DMS153 treated with DMSO at 0.1 percent for 48 hours (cell line): Measurements from ENCODE around the gene SWAP70.
"Not testable (repeated sequence)": the region's sequence is repeated elsewhere in the genome, so short reads cannot be mapped to it uniquely, and the experiment has no call there.

Experiments used
- DNase-seq: peaks from one replicate; lab custom pipeline; 2025; ENCODE audit not compliant: unreplicated experiment; lab: John Stamatoyannopoulos, UW

SWAP70 gene

DNA sequence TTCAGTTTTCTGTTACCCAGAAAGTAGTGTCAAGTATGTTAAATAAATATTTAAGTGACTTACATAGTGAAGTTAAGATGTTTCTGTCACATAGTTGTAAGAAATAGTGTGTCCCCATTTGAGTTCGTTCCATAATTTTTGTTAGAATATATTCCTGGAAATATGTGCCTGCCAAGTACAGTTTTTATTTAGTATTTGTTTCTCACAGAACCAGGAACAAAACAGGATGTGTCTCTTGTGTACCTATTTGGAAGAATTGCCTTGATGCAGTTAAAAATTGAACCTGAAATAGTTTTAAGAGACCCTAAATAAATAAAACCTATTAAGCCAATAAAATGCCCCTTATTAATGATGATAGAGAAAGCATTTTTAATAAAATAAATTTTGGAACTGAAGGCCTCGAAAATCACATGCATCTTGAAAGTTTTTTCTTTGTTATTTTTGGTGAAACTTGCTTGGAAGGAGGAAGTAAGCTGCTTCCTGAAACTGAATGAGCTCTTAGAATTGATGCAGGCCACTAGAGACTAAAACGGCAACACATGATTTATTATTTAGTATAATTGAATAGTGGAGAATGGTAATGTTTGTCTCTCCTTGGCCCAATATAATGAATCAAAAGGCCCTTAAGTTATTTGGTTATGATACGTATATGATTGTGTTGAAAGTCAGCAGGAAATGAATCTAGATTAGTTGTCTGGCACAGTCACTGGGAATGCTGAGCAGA, 55.9 kb downstream of the SWAP70 start:
- peak; percentile 7 for DNase-seq

DNA sequence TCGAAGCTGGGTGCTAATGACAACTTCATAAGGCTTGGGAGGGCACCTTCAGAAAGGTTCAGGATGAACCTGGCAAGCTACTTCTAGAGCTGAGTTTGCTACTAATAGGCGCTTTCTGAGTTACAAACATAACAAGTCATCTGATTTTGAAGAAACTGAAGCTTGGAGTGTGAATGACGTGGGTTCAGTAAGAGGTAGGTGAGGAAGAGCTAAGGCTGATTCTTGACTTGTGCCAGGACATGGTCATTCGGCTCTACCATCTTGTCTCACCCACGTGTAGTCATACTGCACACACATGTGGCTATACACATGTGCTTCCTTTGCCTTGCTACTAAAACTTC, 56.4 kb downstream of the SWAP70 start:
- DNase-seq, result no peak

DNA sequence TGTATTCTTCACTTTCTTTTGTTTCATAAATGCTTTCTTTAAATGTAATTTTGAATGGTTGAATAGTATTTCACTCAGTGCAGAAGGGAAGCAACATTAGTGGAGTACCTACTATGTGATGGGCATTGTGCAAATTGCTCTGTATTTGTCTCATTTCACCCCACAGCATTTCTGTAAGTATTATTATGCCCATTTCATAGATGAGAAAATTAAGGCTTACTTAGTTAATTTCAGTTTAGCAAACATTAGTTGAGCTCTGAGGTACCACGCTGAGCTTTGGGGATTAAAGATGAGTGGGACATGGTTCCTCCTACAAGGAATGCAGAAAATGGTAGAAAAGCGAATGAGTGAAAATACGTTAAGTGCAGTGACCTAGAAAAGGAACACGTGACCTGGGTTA, 58.1 kb downstream of the SWAP70 start:
- no peak for DNase-seq

DNA sequence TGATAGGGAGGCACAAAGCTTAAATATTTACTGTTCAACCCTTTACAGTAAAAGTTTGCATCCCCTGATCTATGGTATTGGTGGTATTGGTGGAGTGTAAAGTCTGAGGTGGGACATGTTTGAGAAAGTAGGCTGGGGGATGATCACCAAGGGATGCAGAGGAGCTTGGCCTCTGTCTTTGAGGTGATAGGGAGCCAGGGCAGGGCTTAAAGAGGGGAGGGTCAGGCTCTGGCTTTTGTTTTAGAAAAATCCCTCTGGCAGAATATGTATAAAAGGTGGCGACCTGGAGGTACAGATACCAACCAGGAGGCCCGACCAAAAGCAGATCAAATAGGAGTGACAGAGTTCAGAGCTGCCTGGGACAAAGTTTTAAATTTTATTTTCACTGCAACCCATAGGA, 59.0 kb downstream of the SWAP70 start:
- DNase-seq, result no peak

DNA sequence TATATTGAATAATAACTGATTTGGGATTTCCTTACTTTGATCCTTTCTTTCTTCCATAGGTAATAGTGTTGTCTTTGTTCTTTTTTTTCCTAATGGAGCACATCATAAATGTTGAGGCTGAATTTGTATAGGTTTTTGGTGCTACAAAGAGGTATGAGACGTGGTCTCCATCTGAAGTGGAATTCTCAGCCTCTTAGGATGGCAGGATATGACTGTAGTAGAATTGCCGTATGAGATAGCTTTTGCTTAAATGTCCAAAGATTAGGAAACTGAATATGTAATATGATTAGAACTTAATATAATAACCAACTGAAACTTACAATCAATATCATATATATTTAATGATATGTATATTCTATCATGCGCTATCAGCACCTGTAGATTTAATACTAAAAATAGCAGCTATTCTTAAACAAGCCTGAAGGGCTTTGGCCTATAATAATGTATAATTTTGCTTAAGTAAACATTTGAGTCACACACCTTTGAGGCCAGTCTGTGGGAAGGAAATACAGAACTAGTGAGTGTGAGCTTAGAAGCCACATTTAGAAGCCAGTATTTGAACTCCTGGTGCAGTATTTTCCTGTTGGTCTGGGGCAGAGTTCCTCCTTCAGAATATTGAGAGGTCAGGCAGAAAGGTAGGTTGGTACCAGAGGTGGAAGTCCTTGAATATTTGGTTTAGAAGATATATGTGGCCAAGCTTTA, 62.6 kb downstream of the SWAP70 start:
- peak; percentile 30 for DNase-seq

DNA sequence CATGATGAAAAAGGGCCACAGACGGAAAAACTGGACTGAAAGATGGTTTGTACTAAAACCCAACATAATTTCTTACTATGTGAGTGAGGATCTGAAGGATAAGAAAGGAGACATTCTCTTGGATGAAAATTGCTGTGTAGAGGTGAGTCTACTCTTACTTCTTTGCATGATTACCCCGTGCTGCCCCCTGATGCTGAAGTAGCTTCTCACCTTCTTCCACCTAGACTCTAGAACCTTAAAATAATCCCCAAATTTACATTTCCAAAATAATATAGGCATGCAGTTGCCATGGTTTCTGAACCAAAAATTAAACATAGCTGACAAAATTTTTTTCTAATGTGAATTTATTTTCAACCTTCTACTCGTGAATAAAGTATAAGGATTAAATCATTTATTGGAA, 64.2 kb downstream of the SWAP70 start:
- no peak for DNase-seq

DNA sequence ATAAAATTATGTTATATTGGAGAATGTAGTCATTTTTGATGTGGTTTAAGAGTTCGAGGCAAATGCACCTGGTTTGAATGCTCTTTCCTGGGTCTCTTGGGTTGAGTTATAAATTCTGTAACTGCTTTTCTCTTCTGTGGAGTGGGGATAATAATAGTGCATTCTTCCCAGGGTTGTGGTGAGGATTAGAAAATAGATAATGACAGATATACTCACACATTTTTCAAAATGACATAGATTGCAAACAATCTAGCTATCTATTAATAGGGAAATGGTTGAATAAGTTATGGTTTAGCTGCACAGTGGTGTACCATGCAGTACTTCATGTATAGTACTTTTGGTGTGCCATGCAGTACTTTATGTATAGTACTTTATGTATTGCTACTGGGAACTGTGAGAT, 67.4 kb downstream of the SWAP70 start:
- DNase-seq, result no peak

DNA sequence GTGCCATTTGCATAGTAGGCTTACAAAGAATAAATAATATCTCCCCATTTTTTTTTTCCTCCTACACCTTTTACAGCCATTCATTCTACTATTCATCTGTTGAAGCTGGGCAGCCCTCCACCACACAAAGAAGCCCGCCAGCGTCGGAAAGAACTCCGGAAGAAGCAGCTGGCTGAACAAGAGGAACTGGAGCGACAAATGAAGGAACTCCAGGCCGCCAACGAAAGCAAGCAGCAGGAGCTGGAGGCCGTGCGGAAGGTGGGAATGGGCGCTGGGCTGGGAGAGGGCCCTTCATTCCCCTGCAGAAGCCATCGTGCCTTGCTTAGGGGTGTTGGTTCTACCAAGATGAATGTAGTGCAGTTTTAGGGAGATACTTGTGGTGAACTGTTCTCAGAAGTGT, 68.6 kb downstream of the SWAP70 start:
- DNase-seq, result no peak

DNA sequence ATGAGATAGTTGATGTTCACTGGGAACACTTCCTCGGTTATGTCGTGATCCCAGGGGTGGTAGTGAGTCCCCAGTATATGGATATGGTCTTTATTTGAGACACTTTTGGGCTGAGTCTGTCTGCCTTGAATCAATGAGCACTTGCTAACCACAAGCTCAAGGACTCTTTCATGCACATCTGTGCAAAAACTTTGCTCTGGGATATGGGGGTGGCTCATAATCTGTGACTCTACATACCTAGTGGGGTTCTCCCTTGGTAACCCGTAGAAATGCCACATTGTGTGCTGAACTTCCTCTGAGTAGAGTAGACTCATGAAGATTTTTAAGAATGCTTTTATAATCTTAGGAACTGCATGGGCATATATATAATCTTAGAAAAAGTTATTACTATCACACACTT, 69.3 kb downstream of the SWAP70 start:
- no peak for DNase-seq

DNA sequence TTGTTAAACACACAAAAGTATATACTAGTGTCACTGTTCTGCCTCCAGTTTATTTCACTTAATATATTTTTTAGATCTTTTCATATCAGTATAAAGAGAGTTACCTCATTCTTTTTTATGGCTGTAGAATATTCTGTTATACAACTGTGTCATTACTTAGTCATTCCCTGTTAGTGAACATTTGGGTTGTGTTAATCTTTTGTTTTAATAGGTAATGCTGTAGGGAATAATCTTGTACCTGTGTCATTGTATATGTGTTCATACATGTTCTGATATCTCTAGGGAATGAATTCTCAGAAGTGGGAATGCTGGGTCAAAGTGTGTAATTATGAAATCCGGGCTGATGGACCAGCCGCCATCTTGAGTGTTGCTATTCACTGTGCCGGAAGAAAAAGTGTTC, 71.4 kb downstream of the SWAP70 start:
- DNase-seq, result no peak

DNA sequence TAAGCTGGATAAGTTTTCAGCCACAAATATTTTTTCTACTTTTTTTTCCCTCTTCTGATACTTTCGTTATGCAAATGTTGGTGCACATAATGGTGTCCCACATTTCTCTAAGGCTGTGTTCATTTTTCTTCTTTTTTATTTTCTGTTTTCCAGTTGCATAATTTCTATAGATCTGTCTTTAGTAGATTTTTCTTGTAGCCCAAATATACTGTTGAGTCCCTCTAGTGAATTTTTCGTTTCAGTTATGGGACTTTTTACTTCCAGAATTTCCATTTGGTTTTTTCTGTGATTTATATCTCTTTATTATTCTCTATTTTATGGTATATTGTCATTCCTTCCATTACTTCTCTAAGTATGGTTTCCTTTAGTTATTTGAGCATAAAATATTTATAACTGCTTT, 72.0 kb downstream of the SWAP70 start:
- no peak for DNase-seq

DNA sequence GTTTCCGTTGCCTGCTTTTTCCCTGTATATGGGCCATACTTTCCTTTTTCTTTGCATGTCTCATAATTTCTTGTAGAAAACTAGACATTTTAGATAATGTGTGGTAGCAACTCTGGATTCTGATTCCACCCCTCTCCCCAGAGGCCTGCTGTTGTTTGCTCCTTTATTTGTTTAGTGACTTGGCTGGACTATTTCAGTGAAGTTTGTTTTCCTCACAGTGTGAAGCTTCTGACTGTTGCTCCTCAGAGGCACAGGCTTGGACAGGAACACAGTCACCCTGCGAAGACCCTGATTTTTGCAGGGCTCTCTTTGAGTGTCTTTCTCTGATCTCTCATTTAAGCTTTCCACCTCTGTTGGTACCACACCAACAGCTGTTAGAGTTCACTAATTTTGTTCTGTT, 72.5 kb downstream of the SWAP70 start:
- DNase-seq, result no peak

DNA sequence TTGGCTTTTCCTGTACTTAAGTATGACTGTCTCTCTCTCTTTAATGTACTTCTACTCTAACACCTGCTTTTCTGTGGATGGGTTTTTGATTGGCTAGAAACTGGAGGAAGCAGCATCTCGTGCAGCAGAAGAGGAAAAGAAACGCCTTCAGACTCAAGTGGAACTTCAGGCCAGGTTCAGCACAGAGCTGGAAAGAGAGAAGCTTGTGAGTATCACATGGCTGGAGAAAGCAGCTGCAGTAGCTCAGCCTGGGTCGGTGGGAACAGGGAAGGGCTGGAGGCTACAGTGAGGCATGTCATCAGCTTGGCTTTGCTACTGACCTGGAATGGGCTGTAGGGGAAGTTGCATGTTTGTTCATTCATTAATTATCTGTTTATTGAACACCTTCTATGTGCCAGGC, 74.2 kb downstream of the SWAP70 start:
- no peak for DNase-seq

DNA sequence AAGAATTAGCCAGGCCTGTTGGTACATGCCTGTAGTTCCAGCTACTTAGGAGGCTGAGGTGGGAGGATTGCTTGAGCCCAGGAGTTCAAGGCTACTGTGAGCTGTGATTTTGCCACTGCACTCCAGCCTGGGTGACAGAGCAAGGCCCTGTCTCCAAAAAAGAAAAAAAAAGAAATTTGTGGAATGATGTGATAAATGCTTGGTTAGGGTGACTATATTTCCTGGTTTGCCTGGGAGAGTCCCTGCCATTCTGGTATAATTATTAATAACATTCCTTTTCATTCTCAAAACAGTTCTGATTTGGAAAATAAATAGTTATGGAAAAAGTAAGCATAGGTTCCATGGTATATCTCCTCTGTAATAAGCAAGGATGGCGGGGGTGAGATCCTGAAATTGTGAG, 74.8 kb downstream of the SWAP70 start:
- DNase-seq, result no peak

DNA sequence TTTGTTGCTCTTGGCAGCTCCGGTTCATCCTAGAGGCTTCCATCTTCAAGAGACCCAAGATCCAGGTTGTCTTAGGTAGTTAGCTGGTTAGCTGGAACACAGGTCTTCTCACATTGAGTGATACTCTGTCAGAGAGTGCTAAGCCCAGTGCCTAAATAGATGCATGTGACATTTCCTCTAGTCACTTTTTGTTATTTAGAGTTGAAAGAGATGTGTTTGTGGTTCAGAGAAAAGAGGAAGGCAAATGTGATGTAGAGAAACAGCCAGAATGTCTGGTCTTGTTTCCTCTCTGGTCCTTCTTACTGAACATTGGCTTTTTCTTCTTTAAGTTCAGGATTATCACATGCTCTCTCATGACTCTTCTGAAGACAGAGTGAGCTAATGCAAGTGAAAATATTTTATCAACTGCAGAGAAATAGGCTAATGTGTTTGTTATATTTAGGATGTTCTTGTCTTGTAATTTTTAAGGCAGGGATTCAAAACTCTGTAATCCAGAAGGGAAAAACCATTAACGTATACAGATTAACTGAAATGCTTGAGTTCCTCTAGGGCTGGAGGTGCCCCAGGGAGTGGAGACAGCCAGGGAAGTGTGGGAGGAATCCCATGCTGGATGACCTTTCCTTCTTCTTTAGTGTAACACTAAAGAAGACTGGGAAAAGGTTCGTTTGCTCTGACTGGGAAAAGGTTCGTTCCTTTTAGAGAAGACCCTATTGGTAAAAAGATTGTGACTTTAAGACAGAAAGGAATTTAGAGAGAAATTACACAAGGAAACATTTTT, 75.4 kb downstream of the SWAP70 start:
- no peak for DNase-seq

DNA sequence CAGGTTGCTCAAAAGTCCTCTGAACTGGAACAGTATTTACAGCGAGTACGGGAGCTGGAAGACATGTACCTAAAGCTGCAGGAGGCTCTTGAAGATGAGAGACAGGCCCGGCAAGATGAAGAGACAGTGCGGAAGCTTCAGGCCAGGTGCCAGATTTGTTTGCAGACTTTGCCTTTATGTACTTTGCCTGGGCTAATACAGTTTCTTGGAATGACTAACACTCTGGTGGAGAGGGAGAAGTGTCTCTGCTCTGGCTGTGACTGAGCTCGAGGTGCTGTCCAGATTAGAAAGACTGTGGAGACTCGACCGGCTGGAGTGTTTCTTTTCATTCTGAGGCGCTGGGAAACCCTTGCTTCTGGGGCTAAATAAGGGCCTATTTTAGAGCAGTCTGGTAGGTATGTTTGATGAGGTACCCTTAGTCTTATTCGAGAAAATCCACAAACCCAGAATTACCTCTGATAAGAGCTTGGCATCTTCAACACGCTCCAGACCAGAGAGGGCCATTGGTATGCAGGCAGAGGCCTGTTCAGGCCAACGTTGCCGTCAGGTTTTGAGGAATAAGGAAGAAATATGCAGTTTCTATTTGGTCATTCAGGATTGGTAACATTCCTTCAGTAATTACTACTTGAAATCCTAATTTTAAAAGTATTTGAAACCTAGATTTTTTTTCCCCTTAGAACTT, 76.5 kb downstream of the SWAP70 start:
- DNase-seq, result no peak

DNA sequence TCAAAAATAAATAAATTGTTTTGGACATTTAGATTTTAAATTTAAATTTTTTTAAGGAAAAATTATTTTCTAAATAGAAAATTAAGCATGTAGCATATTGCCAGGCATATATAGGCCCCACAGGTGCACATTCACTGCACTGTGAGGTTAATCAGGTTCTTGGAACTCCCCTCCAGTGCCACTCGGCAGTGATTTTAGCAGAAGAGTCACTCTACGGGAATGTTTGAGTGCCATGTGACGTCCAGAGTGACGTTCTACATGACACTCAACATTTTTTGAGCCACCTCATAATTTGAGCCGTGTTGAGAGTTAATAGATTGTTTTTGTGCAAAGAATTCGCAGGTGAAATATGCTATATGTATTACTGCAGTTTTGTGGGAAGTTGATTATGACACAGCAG, 77.4 kb downstream of the SWAP70 start:
- DNase-seq, result no peak

DNA sequence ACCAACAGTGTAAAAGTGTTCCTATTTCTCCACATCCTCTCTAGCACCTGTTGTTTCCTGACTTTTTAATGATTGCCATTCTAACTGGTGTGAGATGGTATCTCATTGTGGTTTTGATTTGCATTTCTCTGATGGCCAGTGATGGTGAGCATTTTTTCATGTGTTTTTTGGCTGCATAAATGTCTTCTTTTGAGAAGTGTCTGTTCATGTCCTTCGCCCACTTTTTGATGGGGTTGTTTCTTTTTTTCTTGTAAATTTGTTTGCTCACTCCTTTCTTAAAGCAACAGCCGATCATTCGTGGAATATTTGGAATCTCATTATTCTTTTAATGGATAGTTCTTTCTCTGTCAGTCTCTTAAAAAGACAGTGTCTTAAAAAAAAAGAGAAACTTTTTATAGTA, 79.6 kb downstream of the SWAP70 start:
- DNase-seq, result not testable (repeated sequence)

DNA sequence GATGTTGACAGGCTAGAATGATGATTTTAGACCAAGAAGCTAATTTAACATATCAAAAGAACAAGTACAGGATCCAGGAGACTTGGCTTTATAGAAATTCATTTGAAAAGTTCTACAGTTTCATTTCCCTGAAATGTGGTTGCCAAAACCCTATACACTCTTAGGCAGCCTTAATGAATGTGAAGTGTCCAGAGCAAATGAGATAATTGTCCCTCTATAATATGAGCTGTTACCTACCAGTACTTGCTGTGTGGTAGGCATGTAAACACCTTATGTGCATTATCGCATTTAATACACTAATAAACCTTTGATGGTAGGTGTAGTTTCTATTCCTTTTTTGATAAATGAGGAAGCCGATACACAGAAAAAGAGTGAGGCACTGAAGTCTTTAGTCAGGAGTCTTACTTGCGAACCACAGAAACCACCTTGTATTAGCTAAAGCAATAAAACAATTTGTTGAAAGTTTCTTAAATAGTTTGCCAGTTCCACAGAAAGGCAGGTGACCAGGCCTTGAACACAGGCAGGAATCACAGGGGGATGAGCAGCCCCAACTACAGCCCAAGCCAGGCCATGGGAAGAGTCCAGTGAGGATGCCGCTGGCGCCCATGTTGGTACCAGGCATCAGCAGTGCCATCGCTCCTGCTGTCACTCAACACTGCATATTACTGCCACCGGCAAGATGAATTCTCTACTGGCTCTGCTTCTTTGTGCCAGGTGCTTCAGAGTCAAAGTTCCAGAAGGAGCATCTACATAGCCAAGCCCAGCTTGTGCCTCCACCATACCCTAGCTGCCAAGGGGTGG, 81.7 kb downstream of the SWAP70 start:
- DNase-seq, result no peak

DNA sequence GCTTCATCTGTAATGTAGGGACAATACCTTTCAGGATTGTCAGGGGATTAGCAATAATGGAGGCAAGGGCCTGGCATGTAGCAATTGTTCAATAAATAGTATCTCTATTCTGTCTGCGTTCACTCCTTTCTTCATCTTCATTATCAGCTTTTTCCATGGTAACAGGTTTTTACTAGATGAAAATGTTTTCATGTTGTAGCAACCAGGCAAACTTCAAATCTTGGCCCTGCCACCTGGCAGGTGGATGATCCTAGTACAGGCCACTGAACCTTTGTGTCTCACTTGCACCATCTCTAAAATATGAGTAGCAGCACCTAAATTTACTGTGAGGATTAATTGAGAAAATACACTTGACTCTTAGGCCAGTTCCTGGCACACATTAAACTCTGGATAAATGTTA, 83.4 kb downstream of the SWAP70 start:
- no peak for DNase-seq

DNA sequence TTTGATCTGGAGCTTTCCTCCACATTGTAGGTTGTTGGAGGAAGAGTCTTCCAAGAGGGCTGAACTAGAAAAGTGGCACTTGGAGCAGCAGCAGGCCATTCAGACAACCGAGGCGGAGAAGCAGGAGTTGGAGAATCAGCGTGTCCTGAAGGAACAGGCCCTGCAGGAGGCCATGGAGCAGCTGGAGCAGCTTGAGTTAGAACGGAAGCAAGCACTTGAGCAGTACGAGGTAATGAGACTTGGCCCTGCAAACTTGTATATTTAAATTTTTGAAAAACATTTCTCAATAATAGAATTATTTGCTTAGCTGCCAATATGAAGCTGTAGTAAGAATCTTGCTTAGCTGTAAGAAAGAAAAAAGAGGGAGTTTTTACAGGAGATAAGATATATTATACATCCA, 84.0 kb downstream of the SWAP70 start:
- no peak for DNase-seq
